Lung (tissue), 12 donors: Measurements from ENCODE around the gene ARID5B. TPM values are rescaled to one million over a fixed set of nuclear protein-coding genes. Genes with fewer than 3 reads are reported as not detected.

Experiments used
- ATAC-seq: fragments of 200-7000 bp; cut with Tn5 transposase; one replicate; pipeline ENCODE4 v1.9.1; 2020; ENCODE audit warnings: moderate number of reproducible peaks; ENCODE audit not compliant: insufficient read depth, low FRiP score
- DNase-seq, 3 donors: peaks; one replicate each; pipeline ENCODE4 v3.0.0-alpha.2; 2013 to 2017
- H3K27ac ChIP-seq, 2 donors: one replicate each; pipeline ENCODE4 v1.5.1; 2013; ENCODE audit warnings: mild to moderate bottlenecking in 2 of 2, moderate library complexity in 2 of 2, control low read depth in 1 of 2, inconsistent platforms in 1 of 2, low read depth in 1 of 2, low read length in 1 of 2
- H3K27me3 ChIP-seq, 3 donors: one replicate each; pipeline ENCODE4 v1.5.1; 2013; ENCODE audit warnings: low read length in 2 of 3; ENCODE audit not compliant: control insufficient read depth in 3 of 3, insufficient read depth in 3 of 3
- H3K36me3 ChIP-seq, 4 donors: one replicate each; pipeline ENCODE4 v1.5.1; 2013; ENCODE audit warnings: low read length in 4 of 4, mild to moderate bottlenecking in 1 of 4, moderate library complexity in 1 of 4; ENCODE audit not compliant: control insufficient read depth in 4 of 4, insufficient read depth in 4 of 4
- H3K4me1 ChIP-seq, 5 donors: one replicate each; pipeline ENCODE4 v1.5.1; 2013; ENCODE audit warnings: low read length in 5 of 5, mild to moderate bottlenecking in 2 of 5, moderate library complexity in 1 of 5; ENCODE audit not compliant: control insufficient read depth in 5 of 5, insufficient read depth in 5 of 5
- H3K4me3 ChIP-seq: one replicate; pipeline ENCODE4 v1.5.1; 2013; ENCODE audit warnings: mild to moderate bottlenecking, control low read depth, moderate library complexity
- H3K9ac ChIP-seq, 2 donors: one replicate each; pipeline ENCODE4 v1.5.1; 2013; ENCODE audit warnings: low read length in 2 of 2, control low read depth in 1 of 2; ENCODE audit not compliant: insufficient read depth in 1 of 2
- H3K9me3 ChIP-seq, 4 donors: one replicate each; pipeline ENCODE4 v1.5.1; 2013; ENCODE audit warnings: low read length in 3 of 4, mild to moderate bottlenecking in 1 of 4, moderate library complexity in 1 of 4; ENCODE audit not compliant: control insufficient read depth in 4 of 4, insufficient read depth in 3 of 4
- CTCF ChIP-seq: IDR thresholded peaks from 2 replicates; pipeline ENCODE4 v1.5.1; 2012; ENCODE audit warnings: mild to moderate bottlenecking; ENCODE audit errors: control extremely low read depth, extremely low read depth
- WGBS, 2 donors: extraction: QIAGEN DNeasy Blood & Tissue Kit; methylation state at CpG; one replicate each; pipeline ENCODE4 v1.1.7; 2013; 5-methylcytosine and 5-hydroxymethylcytosine counted together
- polyA plus RNA-seq, 2 donors: library from polyadenylated mRNA; stranded (reverse); fragments of 200-250 nt; gene quantifications; one replicate each; pipeline ENCODE4 v1.2.1, GENCODE V29; 2013
- total RNA-seq, 2 donors: library from RNA; depleted of rRNA in 1 of 2; stranded (reverse); fragments of >200 nt in 1 of 2; gene quantifications; one replicate each; pipeline ENCODE4 v1.2.1, GENCODE V29; 2014 to 2021
- donor health status: control.
- donor health status: control.
- donor health status: Bipolar disorder and iron deficiency.
- donor health status: healthy.
- donor health status: DM: yes; HTN: yes; CAD: no.

ARID5B gene
- total and polyA plus RNA-seq, 4 donors = 7.8 to 95.3 (median 22.0) TPM

GRCh38 chr10:62038609-62039190, 137.2 kb downstream of the ARID5B start:
- peaks cover 0 to 2% (median 0%) of the 10 kb centered on the region in 4 donors for H3K9me3 ChIP-seq
- no peak overlapping the region for H3K4me3 ChIP-seq
- no peak overlapping the region for H3K9ac ChIP-seq
- peak; percentile 78 for TF ChIP-seq CTCF
- H3K4me1 ChIP-seq = peaks cover 5 to 44% (median 20%) of the 10 kb centered on the region in 5 donors
- 2% methylated on average over 9 of the region's 9 CpGs for WGBS, 2 donors
- H3K36me3 ChIP-seq = no peaks in the 10 kb centered on the region
- DNase-seq (peak; percentile 78 to 89 (median 86)), ATAC-seq (peak; percentile 85)
- H3K27me3 ChIP-seq = no peaks in the 10 kb centered on the region
- peak overlapping the region in 1 of 2 donors; percentile 25 for H3K27ac ChIP-seq

GRCh38 chr10:62039954-62040353, 138.5 kb downstream of the ARID5B start:
- no peak overlapping the region for H3K9ac ChIP-seq
- no peak overlapping the region for H3K27ac ChIP-seq
- no peaks in the 10 kb centered on the region for H3K27me3 ChIP-seq
- ATAC-seq = no peak
- H3K4me1 ChIP-seq = peaks cover 3 to 36% (median 20%) of the 10 kb centered on the region in 5 donors
- 52 to 60% methylated on average over 1 of the region's 1 CpG for WGBS, 2 donors
- DNase-seq = no peak
- H3K4me3 ChIP-seq = no peak overlapping the region
- TF ChIP-seq CTCF = no peak
- peaks cover 0 to 2% (median 0%) of the 10 kb centered on the region in 4 donors for H3K9me3 ChIP-seq
- no peaks in the 10 kb centered on the region for H3K36me3 ChIP-seq

- ATAC-seq = no peak
Measured at GRCh38 chr10:62040881-62041280, 139.4 kb downstream of the ARID5B start.

More at GRCh38 chr10:62040881-62041280, 139.4 kb downstream of the ARID5B start:
- no peak for TF ChIP-seq CTCF
- H3K4me1 ChIP-seq = peaks cover 3 to 41% (median 20%) of the 10 kb centered on the region in 5 donors
- no peak overlapping the region for H3K27ac ChIP-seq
- no peak for DNase-seq
- H3K27me3 ChIP-seq = no peaks in the 10 kb centered on the region
- 80 to 85% methylated on average over 4 of the region's 4 CpGs for WGBS, 2 donors
- no peak overlapping the region for H3K4me3 ChIP-seq
- peaks cover 0 to 2% (median 0%) of the 10 kb centered on the region in 4 donors for H3K9me3 ChIP-seq
- no peaks in the 10 kb centered on the region for H3K36me3 ChIP-seq
- H3K9ac ChIP-seq = no peak overlapping the region
